OCI-LY3 (cell line): Measurements from ENCODE around the gene MPZ.
A peak's percentile ranks its signal among the peaks of the same experiment; 100 is the strongest.

ENCODE experiments used
- H2AFZ ChIP-seq: fragments of 200-600, 300-600 bp; shearing (Covaris generic); 2 replicates; pipeline ENCODE4 v1.6.0; 2014; ENCODE audit warnings: antibody characterized with exemption, low read depth, low read length
- H3K27ac ChIP-seq: fragments of 200-600, 300-600 bp; sonication (generic); 2 replicates; pipeline ENCODE4 v1.5.1; 2014; ENCODE audit warnings: mild to moderate bottlenecking, low read length, moderate library complexity, mixed read lengths
- H3K27me3 ChIP-seq: fragments of 200-600, 300-600 bp; sonication (generic); 2 replicates; pipeline ENCODE4 v1.6.1; 2014; ENCODE audit warnings: low read depth, low read length, mixed read lengths
- H3K36me3 ChIP-seq: fragments of 200-600, 300-600 bp; sonication (generic); replicated peaks from 2 replicates; pipeline ENCODE3; 2014; ENCODE audit warnings: low read depth, low read length, mixed read lengths
- H3K4me1 ChIP-seq: fragments of 300-600, 200-600 bp; sonication (generic); 2 replicates; pipeline ENCODE4 v1.6.1; 2014; ENCODE audit warnings: low read length, mixed read lengths
- H3K4me2 ChIP-seq: fragments of 200-600, 300-600 bp; sonication (generic); 2 replicates; pipeline ENCODE4 v1.6.1; 2014; ENCODE audit warnings: low read length, mixed read lengths
- H3K4me3 ChIP-seq: fragments of 300-600, 200-600 bp; sonication (generic); 2 replicates; pipeline ENCODE4 v1.5.1; 2014; ENCODE audit warnings: antibody characterized with exemption, mild to moderate bottlenecking, low read length, moderate library complexity
- H3K79me2 ChIP-seq: fragments of 300-600, 200-600 bp; shearing (Covaris generic); 2 replicates; pipeline ENCODE4 v1.6.1; 2014; ENCODE audit warnings: mild to moderate bottlenecking, low read length, mixed read lengths
- H3K9ac ChIP-seq: fragments of 300-600, 200-600 bp; shearing (Covaris generic); 2 replicates; pipeline ENCODE4 v1.6.0; 2014; ENCODE audit warnings: mild to moderate bottlenecking, low read length, moderate library complexity
- H3K9me3 ChIP-seq: fragments of 200-600, 300-600 bp; shearing (Covaris generic); 2 replicates; pipeline ENCODE4 v1.6.1; 2014; ENCODE audit warnings: low read length, mixed read lengths; ENCODE audit not compliant: insufficient read depth
- H4K20me1 ChIP-seq: fragments of 200-600, 300-600 bp; sonication (generic); 2 replicates; pipeline ENCODE4 v1.6.1; 2016; ENCODE audit warnings: low read length, mixed read lengths; ENCODE audit not compliant: insufficient read depth
- CTCF ChIP-seq: fragments of 200-600, 300-600 bp; sonication (generic); IDR thresholded peaks from 2 replicates; pipeline ENCODE4 v1.5.1; 2014; ENCODE audit warnings: antibody characterized with exemption, low read length, low read depth
- EZH2phosphoT487 ChIP-seq: fragments of 200-600 bp; shearing (Covaris generic); IDR thresholded peaks from 2 replicates; pipeline ENCODE4 v1.6.1; 2018; ENCODE audit warnings: antibody characterized with exemption, mixed run types, low read depth

Gene MPZ

GRCh38 chr1:161307892-161308638 is 1.7 kb downstream of the MPZ start:
- Histone ChIP-seq H3K4me2 (no peak overlapping the region), H3K27ac (no peak overlapping the region), H3K9me3 (no peaks in the 10 kb centered on the region), H3K27me3 (peaks cover 12% of the 10 kb centered on the region), H4K20me1 (no peaks in the 10 kb centered on the region), H3K4me3 (no peak overlapping the region), H3K4me1 (peaks cover 24% of the 10 kb centered on the region), H2AFZ (no peak overlapping the region), H3K79me2 (peaks cover 12% of the 10 kb centered on the region), H3K9ac (no peak overlapping the region), H3K36me3 (no peaks in the 10 kb centered on the region)
- no peak for TF ChIP-seq CTCF
- no peak for TF ChIP-seq EZH2phosphoT487

- Histone ChIP-seq H3K4me3 (no peak overlapping the region), H4K20me1 (no peaks in the 10 kb centered on the region), H2AFZ (peak overlapping the region; percentile 46), H3K9me3 (no peaks in the 10 kb centered on the region), H3K4me1 (peaks cover 24% of the 10 kb centered on the region), H3K36me3 (no peaks in the 10 kb centered on the region), H3K9ac (no peak overlapping the region), H3K79me2 (peaks cover 12% of the 10 kb centered on the region), H3K27ac (no peak overlapping the region; the same call in 1 of the 2 replicates), H3K27me3 (peaks cover 12% of the 10 kb centered on the region), H3K4me2 (peak overlapping the region; percentile 25)
- no peak for TF ChIP-seq CTCF
- TF ChIP-seq EZH2phosphoT487, result no peak
Observed at GRCh38 chr1:161307230-161307768, 2.5 kb downstream of the MPZ start.

DNA sequence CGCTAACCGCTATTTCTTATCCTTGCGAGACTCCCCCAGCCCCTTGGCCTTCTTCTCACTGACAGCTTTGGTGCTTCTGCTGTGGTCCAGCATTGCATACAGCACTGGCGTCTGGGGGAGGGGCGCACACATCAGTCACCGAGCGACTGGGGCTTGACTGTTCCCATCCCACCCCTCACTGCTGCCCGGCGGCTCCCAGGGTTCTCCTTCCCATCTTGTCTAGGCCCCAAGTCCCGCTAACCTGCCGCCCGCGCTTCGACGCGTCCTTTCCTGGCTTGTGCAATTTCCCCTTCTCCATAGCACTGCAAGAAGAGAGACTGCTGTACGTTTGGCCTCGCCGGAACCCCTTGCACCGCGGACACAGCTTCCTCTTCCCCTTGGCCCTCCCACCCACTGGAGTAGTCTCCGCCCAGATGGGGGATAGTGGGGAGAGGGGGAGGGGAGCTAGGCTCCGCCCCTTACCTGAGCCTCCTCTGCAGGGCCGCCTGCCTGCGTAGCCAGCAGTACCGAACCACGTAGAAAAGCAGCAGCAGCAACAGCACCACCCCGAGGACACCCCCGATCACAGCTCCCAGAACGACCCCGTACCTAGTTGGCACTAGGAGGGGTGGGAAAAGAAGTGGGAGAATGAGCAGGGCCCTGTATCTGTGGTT is 3.8 kb downstream of the MPZ start:
- Histone ChIP-seq H3K9me3 (no peaks in the 10 kb centered on the region), H2AFZ (peak overlapping the region; percentile 86), H3K4me2 (peak overlapping the region; percentile 89), H4K20me1 (no peaks in the 10 kb centered on the region), H3K9ac (peak overlapping the region; percentile 68), H3K27ac (no peak overlapping the region), H3K4me3 (peak overlapping the region; percentile 89), H3K27me3 (peaks cover 12% of the 10 kb centered on the region), H3K36me3 (no peaks in the 10 kb centered on the region), H3K79me2 (peaks cover 12% of the 10 kb centered on the region), H3K4me1 (peaks cover 24% of the 10 kb centered on the region)
- TF ChIP-seq EZH2phosphoT487 (no peak), CTCF (peak; percentile 58)
